CD14-positive monocyte (primary cell): Measurements from ENCODE around the gene KCNN3. TPM values are rescaled to one million over a fixed set of nuclear protein-coding genes. Genes with fewer than 3 reads are reported as not detected.

Source experiments
- DNase-seq, 3 donors: peaks; one replicate each; pipeline ENCODE4 v3.0.0-alpha.2; 2011 to 2022
- H2AFZ ChIP-seq: 2 replicates; pipeline ENCODE4 v1.6.0; 2012; ENCODE audit warnings: mild to moderate bottlenecking, low read depth, low read length, inconsistent platforms; ENCODE audit not compliant: insufficient read depth, poor library complexity, severe bottlenecking
- H3K27ac ChIP-seq, 2 donors: 1 replicate in 1 of 2; 2 replicates in 1 of 2; pipeline ENCODE4 v1.5.1; 2012 to 2013; ENCODE audit warnings: low read length in 2 of 2, control low read depth in 1 of 2, inconsistent platforms in 1 of 2, low read depth in 1 of 2, mild to moderate bottlenecking in 1 of 2
- H3K27me3 ChIP-seq, 2 donors: one replicate each; pipeline versions ENCODE4 v1.6.0 to v1.6.1; 2011 to 2013; ENCODE audit warnings: low read length in 2 of 2; ENCODE audit not compliant: control insufficient read depth in 2 of 2, insufficient read depth in 2 of 2
- H3K36me3 ChIP-seq, 2 donors: replicated peaks in 1 of 2; 1 replicate in 1 of 2; 2 replicates in 1 of 2; pipeline versions ENCODE4 v1.5.1 to v1.6.1; 2012 to 2013; ENCODE audit warnings: low read length in 2 of 2, control low read depth in 1 of 2, inconsistent platforms in 1 of 2, mild to moderate bottlenecking in 1 of 2; ENCODE audit not compliant: insufficient read depth in 2 of 2, control insufficient read depth in 1 of 2
- H3K4me1 ChIP-seq, 2 donors: 1 replicate in 1 of 2; 2 replicates in 1 of 2; pipeline versions ENCODE4 v1.5.1 to v1.6.1; 2012 to 2013; ENCODE audit warnings: low read length in 2 of 2, control low read depth in 1 of 2, inconsistent platforms in 1 of 2, mild to moderate bottlenecking in 1 of 2, moderate library complexity in 1 of 2; ENCODE audit not compliant: insufficient read depth in 2 of 2, control insufficient read depth in 1 of 2
- H3K4me2 ChIP-seq: replicated peaks from 2 replicates; pipeline ENCODE3; 2012; ENCODE audit warnings: low read length, moderate library complexity, mild to moderate bottlenecking; ENCODE audit not compliant: poor library complexity, severe bottlenecking; ENCODE audit errors: extremely low read depth
- H3K4me3 ChIP-seq, 3 experiments: fragments of 200-600 bp in 1 of 3; sonication (generic) in 1 of 3; replicated peaks in 1 of 3; 1 replicate in 2 of 3; 2 replicates in 1 of 3; pipeline ENCODE4 v1.5.1; 2011 to 2013; ENCODE audit warnings: low read length in 3 of 3, mild to moderate bottlenecking in 3 of 3, control low read depth in 2 of 3, low read depth in 2 of 3, inconsistent platforms in 1 of 3, moderate library complexity in 1 of 3
- H3K79me2 ChIP-seq: 2 replicates; pipeline ENCODE4 v1.6.0; 2012; ENCODE audit warnings: mild to moderate bottlenecking, control low read depth, inconsistent platforms, low read length, moderate library complexity; ENCODE audit not compliant: insufficient read depth
- H3K9ac ChIP-seq: 2 replicates; pipeline ENCODE4 v1.6.0; 2017; ENCODE audit warnings: low read length, mild to moderate bottlenecking; ENCODE audit not compliant: insufficient read depth, poor library complexity, severe bottlenecking
- H3K9me3 ChIP-seq, 2 donors: replicated peaks in 1 of 2; 1 replicate in 1 of 2; 2 replicates in 1 of 2; pipeline versions ENCODE4 v1.5.1 to v1.6.1; 2012 to 2013; ENCODE audit warnings: low read length in 2 of 2, control low read depth in 1 of 2; ENCODE audit not compliant: control insufficient read depth in 1 of 2, insufficient read depth in 1 of 2
- H4K20me1 ChIP-seq: 2 replicates; pipeline ENCODE4 v1.6.0; 2012; ENCODE audit warnings: mild to moderate bottlenecking, low read length, control low read depth, moderate library complexity; ENCODE audit not compliant: insufficient read depth
- H3K27ac Mint-ChIP-seq, 7 donors: one replicate each; pipeline ENCODE4 v1.8.0; 2020; ENCODE audit warnings: mild to moderate bottlenecking in 7 of 7, mixed read lengths in 7 of 7, moderate library complexity in 6 of 7, inconsistent platforms in 2 of 7
- H3K27me3 Mint-ChIP-seq, 3 donors: one replicate each; pipeline ENCODE4 v1.8.0; 2021 to 2022; ENCODE audit warnings: low read depth in 3 of 3, mild to moderate bottlenecking in 3 of 3, mixed read lengths in 3 of 3, moderate library complexity in 3 of 3, inconsistent platforms in 1 of 3
- H3K36me3 Mint-ChIP-seq, 2 donors: one replicate each; pipeline ENCODE4 v1.8.0; 2020; ENCODE audit warnings: mixed read lengths in 2 of 2, inconsistent platforms in 1 of 2, mild to moderate bottlenecking in 1 of 2
- H3K4me1 Mint-ChIP-seq: one replicate; pipeline ENCODE4 v1.8.0; 2020; ENCODE audit warnings: mild to moderate bottlenecking, mixed read lengths
- H3K4me3 Mint-ChIP-seq, 2 donors: one replicate each; pipeline ENCODE4 v1.8.0; 2020; ENCODE audit warnings: mild to moderate bottlenecking in 2 of 2, mixed read lengths in 2 of 2, moderate library complexity in 1 of 2
- H3K9me3 Mint-ChIP-seq, 7 donors: one replicate each; pipeline ENCODE4 v1.8.0; 2020 to 2022; ENCODE audit warnings: mixed read lengths in 7 of 7, mild to moderate bottlenecking in 6 of 7, moderate library complexity in 6 of 7, inconsistent platforms in 2 of 7
- WGBS: methylation state at CpG from one replicate; pipeline ENCODE4 v1.1.5; 2013; ENCODE audit warnings: missing lambda C conversion rate; ENCODE audit not compliant: insufficient coverage; 5-methylcytosine and 5-hydroxymethylcytosine counted together
- intact Hi-C, 2 donors: fragments of 100-400 bp; cut with micrococcal nuclease; formaldehyde crosslinking; loops; one replicate each; pipeline versions ENCODE4 v1.15.0 to v1.15.1; 2023
- polyA plus RNA-seq, 3 donors: library from polyadenylated mRNA; depleted of rRNA in 1 of 3; unstranded in 2 of 3; stranded (reverse) in 1 of 3; fragments of 300-500 nt in 2 of 3; fragments of >200 nt in 1 of 3; fragmentation: Illumina TruSeq in 2 of 3; gene quantifications; 1 replicate in 2 of 3; 2 replicates in 1 of 3; pipeline ENCODE4 v1.2.3, GENCODE V29; 2012 to 2021
- TF ChIP-seq, protein P1 (sequence below): fragments of 200-600 bp; IDR thresholded peaks from one replicate; pipeline ENCODE4 v1.8.0; 2022; ENCODE audit warnings: antibody characterized with exemption, mild to moderate bottlenecking

Gene KCNN3
- polyA plus RNA-seq, 3 donors: not detected

DNA sequence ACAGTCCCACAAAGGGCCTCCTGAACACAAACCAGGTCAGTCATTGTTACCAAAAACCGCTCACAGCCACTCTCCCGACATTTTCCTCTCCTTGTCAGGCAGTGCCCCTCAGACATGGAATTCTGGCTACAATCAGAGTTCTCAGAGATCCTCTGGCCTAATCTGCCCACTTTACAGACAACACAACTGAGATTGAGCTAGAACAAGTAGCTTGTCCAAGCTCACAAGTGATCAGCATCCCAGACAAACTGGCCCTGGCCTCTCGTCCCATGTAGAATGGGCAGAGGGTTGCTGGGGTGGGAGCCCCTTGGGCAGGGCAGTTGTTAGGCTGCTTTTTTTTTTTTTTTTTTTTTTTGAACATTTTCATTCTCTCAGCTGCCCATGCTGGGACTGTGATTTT lies 57.2 kb downstream of the KCNN3 start:
- no peak overlapping the region for H3K27ac Mint-ChIP-seq
- WGBS: 96% methylated on average over 2 of the region's 3 CpGs
- TF ChIP-seq, protein P1, sequence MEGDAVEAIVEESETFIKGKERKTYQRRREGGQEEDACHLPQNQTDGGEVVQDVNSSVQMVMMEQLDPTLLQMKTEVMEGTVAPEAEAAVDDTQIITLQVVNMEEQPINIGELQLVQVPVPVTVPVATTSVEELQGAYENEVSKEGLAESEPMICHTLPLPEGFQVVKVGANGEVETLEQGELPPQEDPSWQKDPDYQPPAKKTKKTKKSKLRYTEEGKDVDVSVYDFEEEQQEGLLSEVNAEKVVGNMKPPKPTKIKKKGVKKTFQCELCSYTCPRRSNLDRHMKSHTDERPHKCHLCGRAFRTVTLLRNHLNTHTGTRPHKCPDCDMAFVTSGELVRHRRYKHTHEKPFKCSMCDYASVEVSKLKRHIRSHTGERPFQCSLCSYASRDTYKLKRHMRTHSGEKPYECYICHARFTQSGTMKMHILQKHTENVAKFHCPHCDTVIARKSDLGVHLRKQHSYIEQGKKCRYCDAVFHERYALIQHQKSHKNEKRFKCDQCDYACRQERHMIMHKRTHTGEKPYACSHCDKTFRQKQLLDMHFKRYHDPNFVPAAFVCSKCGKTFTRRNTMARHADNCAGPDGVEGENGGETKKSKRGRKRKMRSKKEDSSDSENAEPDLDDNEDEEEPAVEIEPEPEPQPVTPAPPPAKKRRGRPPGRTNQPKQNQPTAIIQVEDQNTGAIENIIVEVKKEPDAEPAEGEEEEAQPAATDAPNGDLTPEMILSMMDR: no peak

GRCh38 chr1:154810571-154810970 lies 59.5 kb downstream of the KCNN3 start:
- H3K27ac ChIP-seq: no peak overlapping the region
- no CpG with 5 or more reads among the region's 1 CpG for WGBS
- TF ChIP-seq, protein P1: no peak
- Mint-ChIP-seq H3K27ac (no peak overlapping the region), H3K4me3 (no peak overlapping the region), H3K4me1 (peaks cover 11% of the 10 kb centered on the region), H3K9me3 (no peaks in the 10 kb centered on the region), H3K36me3 (no peaks in the 10 kb centered on the region), H3K27me3 (peaks cover 15 to 20% (median 17%) of the 10 kb centered on the region in 3 donors)
- peak in 1 of 3 donors; percentile 29 for DNase-seq
- intact Hi-C loops: no loop called here
- no peak overlapping the region for H3K4me3 ChIP-seq
- H3K79me2 ChIP-seq: no peaks in the 10 kb centered on the region
- no peaks in the 10 kb centered on the region for H3K9me3 ChIP-seq
- no peak overlapping the region for H3K9ac ChIP-seq
- H4K20me1 ChIP-seq: no peaks in the 10 kb centered on the region
- H3K36me3 ChIP-seq: no peaks in the 10 kb centered on the region
- H3K27me3 ChIP-seq: peaks cover 0 to 13% of the 10 kb centered on the region in 2 donors
- H2AFZ ChIP-seq: no peak overlapping the region
- no peaks in the 10 kb centered on the region for H3K4me1 ChIP-seq
- no peak overlapping the region for H3K4me2 ChIP-seq

More for the DNA sequence above, 57.2 kb downstream of the KCNN3 start:
- Histone ChIP-seq H3K4me2 (no peak overlapping the region), H3K27me3 (no peaks in the 10 kb centered on the region), H3K79me2 (no peaks in the 10 kb centered on the region), H3K9ac (no peak overlapping the region), H3K4me3 (no peak overlapping the region), H3K36me3 (no peaks in the 10 kb centered on the region), H2AFZ (no peak overlapping the region), H3K9me3 (no peaks in the 10 kb centered on the region), H4K20me1 (no peaks in the 10 kb centered on the region), H3K4me1 (no peaks in the 10 kb centered on the region), H3K27ac (no peak overlapping the region)
- Mint-ChIP-seq H3K4me3 (no peak overlapping the region), H3K9me3 (no peaks in the 10 kb centered on the region), H3K36me3 (no peaks in the 10 kb centered on the region), H3K4me1 (peaks cover 5% of the 10 kb centered on the region), H3K27me3 (peaks cover 4 to 16% (median 4%) of the 10 kb centered on the region in 3 donors)
- intact Hi-C loops: no loop called here
- DNase-seq: no peak
